ENCODE measurements around the gene CPT1B. TPM values are rescaled to one million over a fixed set of nuclear protein-coding genes. Genes with fewer than 3 reads are reported as not detected.

Gene CPT1B
- polyA plus RNA-seq, 3 donors: 0.18 to 66.9 TPM; not detected in 1

GRCh38 chr22:50582493-50583293 is 4.5 kb upstream of the CPT1B start, which contains the start of gene CHKB:
TSS of gene CHKB (minus strand) at chr22:50582849. CDS start at chr22:50582781, 68 bp downstream.
- H3K27ac Mint-ChIP-seq: peak within 1 kb of the TSS; percentile 79 to 95 (median 92)
- peaks cover 33% of the 10 kb centered on the region for H3K4me1 Mint-ChIP-seq
- peak within 1 kb of the TSS; percentile 83 to 92 for H3K27ac ChIP-seq (ENCODE audit: low read depth in 1 of 2, low read length in 2 of 2)
- peaks cover 37% of the 10 kb centered on the region for H4K20me1 ChIP-seq (ENCODE audit: insufficient read depth, low read length)
- H3K9me3 Mint-ChIP-seq: no peaks in the 10 kb centered on the region
- peaks cover 6 to 14% (median 11%) of the 10 kb centered on the region in 3 donors for H3K27me3 Mint-ChIP-seq (ENCODE audit: low read depth in 3 of 3)
- H3K4me2 ChIP-seq (replicated peaks; ENCODE audit: extremely low read depth, low read length, poor library complexity, severe bottlenecking): peak within 1 kb of the TSS; percentile 93
- intact Hi-C loops (cut with micrococcal nuclease): loop anchor here (2.0 to 5.0 kb wide), 5 partner anchors 20 to 75 kb away; partner anchors contain the start of genes SCO2 (in 2 of the 2), ARSA (in 1 of the 2), KLHDC7B (in 1 of the 2) and LMF2 (in 1 of the 2)
- peaks cover 23 to 41% of the 10 kb centered on the region in 2 donors for H3K4me1 ChIP-seq (ENCODE audit: control insufficient read depth in 1 of 2, insufficient read depth in 2 of 2, low read length in 2 of 2)
- H3K9me3 ChIP-seq (replicated peaks in 1 of 2; ENCODE audit: control insufficient read depth in 1 of 2, insufficient read depth in 1 of 2, low read length in 2 of 2): no peaks in the 10 kb centered on the region
- peaks cover 0 to 25% of the 10 kb centered on the region in 2 donors for H3K36me3 ChIP-seq (replicated peaks in 1 of 2; ENCODE audit: control insufficient read depth in 1 of 2, insufficient read depth in 2 of 2, low read length in 2 of 2)
- H3K4me3 ChIP-seq (replicated peaks in 1 of 3; ENCODE audit: low read depth in 2 of 3, low read length in 3 of 3): peak within 1 kb of the TSS; percentile 39 to 82 (median 51)
- H3K36me3 Mint-ChIP-seq: peaks cover 27 to 33% of the 10 kb centered on the region in 2 donors
- H3K4me3 Mint-ChIP-seq: peak within 1 kb of the TSS; percentile 82 to 94
- peak within 1 kb of the TSS; percentile 76 for H2AFZ ChIP-seq (ENCODE audit: insufficient read depth, low read depth, low read length, poor library complexity, severe bottlenecking)
- under 1% methylated on average over 91 of the region's 96 CpGs for WGBS (ENCODE audit: insufficient coverage)
- no peak for TF ChIP-seq CTCF (IDR thresholded peaks at IDR 0.05)
- peak; percentile 96 to 97 (median 96) for DNase-seq
- H3K9ac ChIP-seq (ENCODE audit: insufficient read depth, low read length, poor library complexity, severe bottlenecking): peak within 1 kb of the TSS; percentile 93
- peaks cover 0 to 3% of the 10 kb centered on the region in 2 donors for H3K27me3 ChIP-seq (ENCODE audit: control insufficient read depth in 2 of 2, insufficient read depth in 2 of 2, low read length in 2 of 2)
- peaks cover 21% of the 10 kb centered on the region for H3K79me2 ChIP-seq (ENCODE audit: insufficient read depth, low read length)

GRCh38 chr22:50581950-50582492 is 3.8 kb upstream of the CPT1B start:
- peaks cover 21% of the 10 kb centered on the region for H3K79me2 ChIP-seq (ENCODE audit: insufficient read depth, low read length)
- 7% methylated on average over 39 of the region's 39 CpGs for WGBS (ENCODE audit: insufficient coverage)
- peak overlapping the region; percentile 39 to 82 (median 50) for H3K4me3 ChIP-seq (replicated peaks in 1 of 3; ENCODE audit: low read depth in 2 of 3, low read length in 3 of 3)
- Mint-ChIP-seq H3K27ac (peak overlapping the region; percentile 79 to 95 (median 92)), H3K36me3 (peaks cover 29 to 36% of the 10 kb centered on the region in 2 donors), H3K4me3 (peak overlapping the region; percentile 82 to 85), H3K9me3 (no peaks in the 10 kb centered on the region), H3K27me3 (ENCODE audit: low read depth in 3 of 3) (peaks cover 6 to 14% (median 14%) of the 10 kb centered on the region in 3 donors), H3K4me1 (peaks cover 40% of the 10 kb centered on the region)
- H4K20me1 ChIP-seq (ENCODE audit: insufficient read depth, low read length): peaks cover 37% of the 10 kb centered on the region
- peaks cover 28 to 45% of the 10 kb centered on the region in 2 donors for H3K4me1 ChIP-seq (ENCODE audit: control insufficient read depth in 1 of 2, insufficient read depth in 2 of 2, low read length in 2 of 2)
- H3K27ac ChIP-seq (ENCODE audit: low read depth in 1 of 2, low read length in 2 of 2): peak overlapping the region; percentile 83 to 92
- H2AFZ ChIP-seq (ENCODE audit: insufficient read depth, low read depth, low read length, poor library complexity, severe bottlenecking): peak overlapping the region; percentile 76
- no peaks in the 10 kb centered on the region for H3K9me3 ChIP-seq (replicated peaks in 1 of 2; ENCODE audit: control insufficient read depth in 1 of 2, insufficient read depth in 1 of 2, low read length in 2 of 2)
- peak in 2 of 3 donors; percentile 15 to 41 for DNase-seq
- intact Hi-C loops (cut with micrococcal nuclease): loop anchor here (2.0 to 5.0 kb wide), 5 partner anchors 19 to 75 kb away; partner anchors contain the start of genes SCO2 (in 2 of the 2), ARSA (in 1 of the 2), KLHDC7B (in 1 of the 2) and LMF2 (in 1 of the 2)
- peak overlapping the region; percentile 93 for H3K4me2 ChIP-seq (replicated peaks; ENCODE audit: extremely low read depth, low read length, poor library complexity, severe bottlenecking)
- H3K9ac ChIP-seq (ENCODE audit: insufficient read depth, low read length, poor library complexity, severe bottlenecking): peak overlapping the region; percentile 93
- no peak for TF ChIP-seq CTCF (IDR thresholded peaks at IDR 0.05)
- H3K27me3 ChIP-seq (ENCODE audit: control insufficient read depth in 2 of 2, insufficient read depth in 2 of 2, low read length in 2 of 2): no peaks in the 10 kb centered on the region
- peaks cover 0 to 26% of the 10 kb centered on the region in 2 donors for H3K36me3 ChIP-seq (replicated peaks in 1 of 2; ENCODE audit: control insufficient read depth in 1 of 2, insufficient read depth in 2 of 2, low read length in 2 of 2)

Measured in CD14-positive monocyte (primary cell).